Right forelimb (tissue), 1 donor: ENCODE measurements around the gene ALOX5AP.

Experiments
- DNase-seq: peaks from one replicate; pipeline ENCODE4 v3.0.0-alpha.2; 2018

The ALOX5AP gene

GRCh38 chr13:30802501-30802900 is 67.2 kb downstream of the ALOX5AP start:
- no peak for DNase-seq

- DNase-seq: peak; percentile 86
These were observed 67.7 kb downstream of the ALOX5AP start for GRCh38 chr13:30802953-30803478.

GRCh38 chr13:30803749-30804148 is 68.4 kb downstream of the ALOX5AP start:
- DNase-seq: no peak

GRCh38 chr13:30804474-30804873 is 69.1 kb downstream of the ALOX5AP start:
- no peak for DNase-seq

- no peak for DNase-seq
These were observed 69.8 kb downstream of the ALOX5AP start for GRCh38 chr13:30805132-30805537.

- DNase-seq: peak; percentile 75
These were observed 70.3 kb downstream of the ALOX5AP start for GRCh38 chr13:30805603-30806011.

GRCh38 chr13:30806784-30807183 is 71.4 kb downstream of the ALOX5AP start:
- no peak for DNase-seq

GRCh38 chr13:30807392-30807791 is 72.0 kb downstream of the ALOX5AP start:
- no peak for DNase-seq

GRCh38 chr13:30808600-30808999 is 73.3 kb downstream of the ALOX5AP start:
- DNase-seq: peak; percentile 16

- no peak for DNase-seq
These were observed 74.4 kb downstream of the ALOX5AP start for GRCh38 chr13:30809787-30810186.

- peak; percentile 66 for DNase-seq
These were observed 74.9 kb downstream of the ALOX5AP start for GRCh38 chr13:30810261-30810701.

- no peak for DNase-seq
These were observed 75.5 kb downstream of the ALOX5AP start for GRCh38 chr13:30810801-30811200.
